NCI-H2227 treated with DMSO at 0.1 percent for 48 hours (cell line): Measurements from ENCODE around the gene GADD45B.
A peak's percentile ranks its signal among the peaks of the same experiment; 100 is the strongest.

Experiments
- DNase-seq: peaks from one replicate; lab custom pipeline; 2025; lab: John Stamatoyannopoulos, UW

The GADD45B gene, protein sequence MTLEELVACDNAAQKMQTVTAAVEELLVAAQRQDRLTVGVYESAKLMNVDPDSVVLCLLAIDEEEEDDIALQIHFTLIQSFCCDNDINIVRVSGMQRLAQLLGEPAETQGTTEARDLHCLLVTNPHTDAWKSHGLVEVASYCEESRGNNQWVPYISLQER

DNA sequence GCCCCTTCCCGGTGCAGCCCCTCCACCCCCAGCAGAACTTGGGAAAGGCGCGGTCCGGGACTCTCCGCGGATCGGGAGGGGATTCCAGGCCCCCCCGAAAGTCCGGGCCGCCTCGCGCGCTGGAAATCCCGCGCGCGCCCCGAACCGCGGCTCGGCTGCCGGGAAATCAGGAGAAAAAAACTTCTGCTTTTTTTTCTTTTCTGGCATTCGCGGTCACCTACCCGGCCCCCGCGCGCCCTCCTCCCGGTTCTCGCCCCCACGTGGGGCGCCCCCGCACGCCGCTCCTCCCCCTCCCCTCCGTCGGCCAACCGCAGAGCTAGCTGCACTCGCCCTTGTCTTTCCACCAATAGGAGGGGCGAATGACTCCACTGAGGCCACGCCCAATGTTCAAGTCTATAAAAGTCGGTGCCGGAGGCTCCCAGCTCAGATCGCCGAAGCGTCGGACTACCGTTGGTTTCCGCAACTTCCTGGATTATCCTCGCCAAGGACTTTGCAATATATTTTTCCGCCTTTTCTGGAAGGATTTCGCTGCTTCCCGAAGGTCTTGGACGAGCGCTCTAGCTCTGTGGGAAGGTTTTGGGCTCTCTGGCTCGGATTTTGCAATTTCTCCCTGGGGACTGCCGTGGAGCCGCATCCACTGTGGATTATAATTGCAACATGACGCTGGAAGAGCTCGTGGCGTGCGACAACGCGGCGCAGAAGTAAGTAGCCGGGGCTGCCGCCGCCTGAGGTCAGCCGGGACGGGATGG is at the start of gene GADD45B:
GADD45B (plus strand) TSS at position 426 of the 749 bp plus-strand sequence; CDS start at position 658, 232 bp downstream.
- DNase-seq = peak; percentile 89

DNA sequence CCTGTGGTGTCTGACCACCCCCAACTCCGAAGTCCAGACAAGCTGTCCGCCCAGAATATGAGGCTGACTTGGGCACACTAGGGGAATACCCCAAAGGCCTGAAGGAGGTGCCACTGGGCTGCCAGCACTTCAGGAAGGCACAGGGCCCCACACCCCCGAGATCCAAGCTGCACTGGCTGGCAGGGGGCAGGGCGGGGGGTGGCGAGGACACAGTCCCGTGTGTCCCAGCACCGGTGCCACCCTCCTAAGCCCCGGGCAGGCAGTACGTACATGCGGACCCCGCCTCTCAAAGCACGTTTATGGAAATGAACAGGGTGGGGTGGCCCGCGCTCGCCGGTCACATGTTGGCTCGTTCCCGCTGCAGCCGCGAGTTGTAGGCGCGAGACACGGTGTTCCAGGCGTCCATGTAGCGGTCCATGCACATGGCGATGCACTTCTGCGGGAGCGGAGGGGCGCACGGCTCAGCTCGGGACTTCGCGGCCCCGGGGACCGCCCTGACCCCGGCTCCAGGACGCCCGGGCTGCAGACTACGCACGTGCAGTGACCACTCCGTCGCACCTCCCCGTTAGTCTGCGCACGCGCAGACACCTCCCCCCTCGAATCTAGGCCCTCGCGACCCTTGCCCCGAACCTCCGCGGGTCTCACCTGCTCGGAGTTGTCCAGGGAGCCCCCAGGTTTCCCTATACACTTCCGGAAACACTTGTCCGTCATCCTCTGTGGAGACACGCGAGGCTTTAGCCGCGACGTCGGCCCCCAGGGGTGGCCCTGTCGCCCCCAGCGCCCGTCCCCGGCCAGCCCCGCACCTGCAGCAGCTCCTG is 49.1 kb upstream of the GADD45B start:
- DNase-seq = peak; percentile 36

DNA sequence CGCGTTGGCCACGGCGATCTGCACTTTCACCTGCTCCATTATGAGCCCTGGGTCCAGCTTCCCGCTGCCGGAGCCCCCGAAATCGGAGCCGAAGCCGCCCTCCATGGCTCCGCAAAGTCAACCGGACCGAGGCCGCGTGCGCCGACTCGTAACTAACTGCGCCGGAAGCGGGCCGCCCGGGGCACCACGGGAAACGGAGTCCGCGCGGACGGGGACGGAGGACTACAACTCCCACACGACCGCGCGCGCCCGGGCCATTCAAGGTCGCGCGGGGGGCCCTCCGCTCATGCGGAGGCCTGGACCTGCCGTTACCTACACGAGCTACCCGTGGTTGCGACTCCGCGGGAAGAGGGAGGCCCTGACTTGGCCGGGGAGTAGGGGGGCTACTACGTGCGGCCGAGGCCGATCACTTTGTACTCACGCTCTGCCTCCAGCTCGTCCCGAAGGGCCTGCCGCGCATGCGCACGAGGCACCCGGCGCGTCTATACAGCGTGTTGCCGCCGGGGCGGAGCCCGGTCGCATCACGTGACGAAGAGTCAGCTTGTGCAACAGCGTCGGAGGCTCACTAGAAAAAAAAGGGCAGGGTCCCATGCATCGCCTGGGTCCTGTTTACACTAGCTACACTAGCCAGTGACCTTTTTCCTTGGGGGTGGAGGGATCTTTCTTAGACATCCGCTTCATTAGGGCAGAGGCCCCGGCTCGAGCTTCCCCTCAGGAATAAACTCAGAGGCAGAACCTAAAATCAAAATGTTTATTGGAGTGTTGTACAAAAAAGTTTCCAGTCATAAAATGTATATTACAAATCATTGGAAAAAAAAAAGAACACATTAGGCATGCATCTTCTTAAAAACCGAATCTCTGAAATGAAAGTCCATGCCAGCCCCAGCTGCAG is 48.3 kb upstream of the GADD45B start, which contains the start of gene TIMM13:
TIMM13 (minus strand) TSS at position 158 of the 892 bp plus-strand sequence; CDS start at position 105, 53 bp downstream.
- DNase-seq = peak; percentile 93

DNA sequence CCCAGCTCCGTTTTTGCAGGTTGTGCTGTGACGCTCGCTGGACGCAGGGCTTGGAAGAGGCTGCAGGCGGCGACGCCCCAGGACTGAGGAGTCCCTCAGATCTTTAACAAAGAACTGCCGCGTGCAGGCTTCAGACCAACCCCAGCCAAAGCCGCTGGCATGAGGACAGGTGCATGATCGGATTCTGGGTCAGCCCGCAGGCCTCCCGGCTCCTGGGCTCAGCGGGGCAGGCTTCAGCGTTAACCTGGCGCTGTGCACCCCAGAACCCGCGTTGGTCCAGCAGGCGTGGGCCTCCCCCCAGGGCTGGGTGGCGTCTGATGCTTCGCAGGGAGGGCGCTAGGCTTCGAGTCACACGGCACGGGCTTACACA is 47.6 kb upstream of the GADD45B start:
- no peak for DNase-seq

DNA sequence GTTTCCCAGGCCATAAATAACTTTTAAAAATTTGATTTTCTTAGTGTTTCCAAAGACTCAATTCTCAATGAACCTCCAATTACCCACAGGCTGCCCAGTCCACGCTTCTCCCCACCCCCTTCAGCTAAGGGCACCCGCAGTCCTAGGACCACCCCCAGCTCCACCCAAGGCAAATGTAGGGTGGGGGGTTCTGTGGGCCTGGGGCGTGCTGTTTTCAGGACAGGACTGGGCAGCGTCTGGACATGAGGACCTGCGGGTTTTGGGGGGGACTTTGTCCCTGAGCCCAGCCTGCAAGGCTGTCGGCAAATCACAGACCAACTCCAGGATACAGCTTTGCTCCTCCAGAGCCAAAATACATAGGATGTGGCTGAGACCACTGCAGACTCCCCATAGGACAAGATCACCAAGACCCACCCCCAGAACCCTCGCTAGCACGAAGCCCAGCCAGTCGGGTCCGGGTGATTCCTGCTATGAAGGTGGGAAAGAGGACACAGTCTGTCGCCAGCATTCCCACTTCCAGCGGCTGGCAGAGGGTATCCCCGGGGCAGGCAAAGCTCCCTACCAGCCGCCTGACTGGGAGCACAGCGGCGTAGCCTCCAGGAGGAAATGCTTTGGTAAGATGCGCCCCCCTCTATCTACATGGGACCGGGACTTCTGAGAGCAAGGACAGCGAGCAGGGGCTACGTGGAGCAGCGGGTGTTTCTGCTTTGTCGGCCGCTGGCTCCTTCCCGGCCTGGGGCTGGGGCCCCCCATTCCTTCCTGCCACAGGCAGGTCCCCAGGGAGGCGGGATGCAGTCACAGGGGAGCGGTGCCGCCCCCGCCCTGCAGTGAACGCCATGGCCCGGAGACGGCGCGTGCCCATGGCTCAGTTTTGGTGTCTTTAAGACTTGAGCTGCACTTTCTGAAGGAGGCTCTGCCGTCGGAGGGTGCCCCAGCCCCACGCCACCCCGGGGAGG is 46.9 kb upstream of the GADD45B start:
- DNase-seq = no peak

DNA sequence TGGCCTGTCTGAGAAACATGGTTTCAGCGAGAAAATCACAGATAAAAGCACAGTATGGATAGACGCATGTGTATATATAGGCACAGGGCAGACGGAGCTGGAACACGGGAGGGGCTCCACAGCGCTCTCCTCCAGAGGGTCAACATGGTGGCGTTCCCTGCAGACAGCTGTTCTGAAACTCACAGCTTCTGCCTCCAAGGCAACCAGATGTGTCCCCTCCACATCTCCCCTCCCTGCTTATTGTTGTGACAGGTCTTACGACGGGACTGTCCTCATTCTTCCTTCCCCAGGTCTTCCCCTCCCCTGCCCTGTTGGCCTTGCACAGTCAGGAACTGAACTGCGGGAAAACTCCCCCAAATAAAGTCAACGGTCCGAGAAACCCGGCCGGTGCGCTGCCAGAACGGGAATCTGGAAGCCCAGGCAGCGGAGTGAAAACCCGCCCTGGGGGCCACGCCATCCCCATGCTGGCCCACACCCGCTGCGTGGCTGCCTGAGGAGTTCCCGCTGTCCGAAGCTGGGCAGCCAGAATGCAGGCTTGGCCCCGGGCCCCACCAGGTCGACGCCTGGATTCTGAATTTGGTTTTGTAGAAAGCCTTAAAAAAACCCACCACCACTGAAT is 45.9 kb upstream of the GADD45B start:
- no peak for DNase-seq

GRCh38 chr19:2431318-2432055 is 44.4 kb upstream of the GADD45B start:
- DNase-seq = no peak

DNA sequence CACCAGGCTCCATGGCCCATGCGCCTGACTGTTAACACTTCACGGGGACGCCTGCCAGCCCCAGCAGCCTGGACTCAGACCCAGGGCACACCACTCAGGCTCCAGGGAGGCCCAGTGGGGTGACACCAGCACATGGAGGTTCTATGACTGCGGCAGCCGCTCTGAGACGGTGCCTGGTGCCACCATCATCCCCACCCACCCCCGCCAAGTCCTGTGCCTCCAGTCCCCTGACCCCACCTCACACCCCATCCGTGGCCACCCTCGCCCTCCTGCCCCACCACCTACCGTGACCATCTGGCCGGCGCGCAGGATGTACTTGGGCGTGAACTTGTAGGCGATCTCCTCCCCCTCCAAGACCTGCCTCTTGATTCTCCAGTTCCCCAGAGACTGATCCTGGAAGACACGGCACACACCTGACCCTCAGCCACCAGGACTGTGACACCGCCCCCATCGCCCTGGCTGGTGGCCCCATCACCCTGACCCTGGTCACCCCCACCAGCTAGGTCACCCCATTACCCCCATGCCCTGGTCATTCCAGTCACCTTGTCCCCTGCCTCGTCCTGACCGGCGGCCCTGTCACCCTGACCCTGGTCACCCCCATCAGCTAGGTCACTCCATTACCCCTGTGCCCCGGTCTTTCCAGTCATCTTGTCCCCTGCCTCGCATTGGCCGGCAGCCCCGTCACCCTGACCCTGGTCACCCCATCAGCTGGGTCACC is 43.6 kb upstream of the GADD45B start:
- DNase-seq = no peak

GRCh38 chr19:2433854-2434253 is 42.1 kb upstream of the GADD45B start:
- no peak for DNase-seq

DNA sequence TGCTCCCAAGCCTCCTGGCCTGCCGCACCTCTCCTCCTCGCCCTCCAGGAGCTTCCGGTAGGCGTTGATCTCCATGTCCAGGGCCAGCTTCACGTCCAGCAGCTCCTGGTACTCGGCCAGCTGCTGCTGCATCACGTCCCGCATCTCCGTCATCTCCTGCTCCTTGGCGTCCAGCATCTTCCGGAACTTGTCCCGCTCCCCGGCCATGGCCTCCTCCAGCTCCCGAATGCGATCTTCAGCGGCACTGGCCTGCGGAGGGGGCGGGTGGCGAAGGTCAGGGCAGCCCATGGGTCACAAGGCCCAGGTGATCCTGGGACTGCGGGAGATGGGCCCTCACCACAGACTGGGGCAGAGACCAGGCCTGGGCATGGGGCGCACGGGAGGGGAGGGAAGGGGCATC is 41.7 kb upstream of the GADD45B start:
- no peak for DNase-seq

- DNase-seq = no peak
Observed at GRCh38 chr19:2434721-2435265, 41.1 kb upstream of the GADD45B start.

- no peak for DNase-seq
Observed at GRCh38 chr19:2436384-2436783, 39.5 kb upstream of the GADD45B start.

DNA sequence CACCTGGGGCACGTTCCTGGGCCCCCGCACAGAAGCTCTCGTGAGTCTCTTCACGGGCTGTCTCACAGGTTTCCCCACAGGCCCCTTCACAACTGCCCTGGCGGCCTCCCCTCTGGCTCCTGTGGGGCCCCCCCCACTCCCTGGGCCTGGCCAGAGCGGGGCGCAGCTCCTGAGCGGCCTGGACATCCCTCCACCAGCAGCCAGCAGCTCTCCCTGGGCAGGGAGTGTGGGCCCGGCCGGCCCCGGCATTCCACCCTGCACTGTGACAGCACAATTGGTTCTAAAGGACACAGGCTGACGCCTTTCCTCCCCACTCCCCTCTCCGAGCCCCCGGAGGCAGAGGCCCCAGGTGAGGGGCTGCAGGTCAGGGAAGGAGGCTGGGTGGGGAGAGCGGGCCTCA is 39.0 kb upstream of the GADD45B start:
- no peak for DNase-seq

DNA sequence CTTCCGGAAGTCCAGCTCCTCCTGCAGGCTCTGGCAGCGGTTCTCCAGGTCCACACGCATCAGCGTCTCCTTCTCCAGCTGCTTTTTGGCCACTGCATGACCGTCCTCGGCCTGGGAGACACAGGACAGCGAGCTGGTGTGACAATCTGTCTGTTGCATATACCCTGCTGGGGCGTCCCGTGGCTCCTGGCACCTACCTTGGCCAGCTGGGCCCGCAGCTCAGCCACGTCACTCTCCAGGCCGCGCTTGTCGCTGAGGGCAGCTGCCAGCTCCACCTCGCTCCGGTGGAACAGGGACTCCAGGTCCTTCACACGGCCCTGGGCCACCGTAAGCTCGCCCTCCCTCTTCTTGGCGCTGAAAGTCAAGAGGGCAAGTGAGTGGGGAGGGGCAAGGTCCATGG is 37.7 kb upstream of the GADD45B start:
- DNase-seq = no peak

- no peak for DNase-seq
Observed at GRCh38 chr19:2440515-2440914, 35.4 kb upstream of the GADD45B start.

DNA sequence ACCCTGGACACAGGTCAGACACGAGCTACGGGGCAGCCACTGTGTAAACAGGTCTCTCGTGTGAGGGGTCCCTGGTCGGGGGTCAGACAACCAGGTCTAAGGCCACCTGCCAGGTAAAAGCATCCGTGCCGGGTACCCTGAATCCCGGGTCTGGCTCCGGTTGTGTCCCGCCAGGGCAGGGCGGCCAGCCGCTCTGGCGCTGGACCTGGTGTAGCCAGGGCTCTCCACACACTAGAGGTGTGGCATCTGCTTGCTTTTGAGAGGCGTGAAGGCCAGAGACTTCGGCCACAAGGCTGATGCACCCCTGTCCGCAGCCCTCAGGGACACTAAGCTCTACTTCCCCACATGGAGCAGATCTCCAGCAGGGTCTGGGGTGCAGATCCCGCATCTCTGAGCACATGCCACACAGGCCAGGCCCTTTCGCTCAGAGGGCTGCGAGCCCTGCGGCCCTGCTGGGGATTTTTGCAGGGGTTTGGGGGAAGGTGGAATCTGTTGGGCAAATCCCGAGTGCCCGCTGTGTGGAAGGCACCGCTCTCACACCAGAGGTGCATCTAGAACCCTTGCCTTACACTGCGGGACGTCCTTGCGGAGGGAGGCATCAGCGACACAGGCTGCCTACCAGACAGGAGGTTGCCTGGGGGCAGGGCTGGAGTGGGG is 34.7 kb upstream of the GADD45B start:
- no peak for DNase-seq

DNA sequence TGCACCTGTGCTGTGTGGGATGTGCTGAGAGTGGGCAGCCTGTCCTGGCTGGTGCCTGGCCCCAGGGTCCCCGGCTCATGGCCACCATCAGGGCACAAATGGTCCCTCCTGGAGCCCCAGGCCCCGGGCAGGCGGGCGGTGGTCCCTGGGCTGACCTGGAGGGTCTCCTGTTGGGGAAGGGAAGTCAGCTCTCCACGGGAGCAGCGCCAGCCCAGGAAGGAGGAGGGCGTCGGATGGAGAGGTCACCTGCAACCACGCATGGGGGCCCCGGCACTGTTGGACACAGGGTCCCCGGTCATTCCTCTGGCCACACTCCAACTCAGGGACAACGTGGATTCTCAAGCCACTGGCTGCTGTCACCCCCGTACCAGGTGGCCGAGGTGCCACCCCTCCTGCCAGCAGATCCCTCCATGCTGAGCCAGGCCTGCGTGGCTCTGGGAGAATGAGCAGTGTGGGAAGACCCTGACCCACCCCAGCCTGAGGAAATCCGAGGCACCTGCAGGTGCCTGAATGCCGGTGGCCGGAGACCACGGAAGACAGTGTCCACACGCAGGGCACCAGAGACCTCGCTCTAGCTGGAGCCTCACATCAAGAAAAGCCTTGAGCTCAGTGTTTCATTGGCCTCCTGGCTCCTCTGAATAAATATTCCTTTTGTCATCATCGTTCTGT is 32.7 kb upstream of the GADD45B start:
- DNase-seq = no peak
